Measurements from ENCODE around the gene GAK. TPM values are rescaled to one million over a fixed set of nuclear protein-coding genes. Genes with fewer than 3 reads are reported as not detected.
"Not testable (repeated sequence)": the region's sequence is repeated elsewhere in the genome, so short reads cannot be mapped to it uniquely, and the experiment has no call there.

The GAK gene
- total RNA-seq = 10 to 100 TPM; 70.1 to 95.3 (median 78.1) TPM

- Histone ChIP-seq H3K4me3 (peak within 1 kb of the TSS; percentile 77 to 100), H3K4me1 (peaks cover 0 to 61% (median 21%) of the 10 kb centered on the region in 3 donors), H3K36me3 (no peaks in the 10 kb centered on the region), H3K27me3 (no peaks in the 10 kb centered on the region), H3K9me3 (no peaks in the 10 kb centered on the region), H3K27ac (peak within 1 kb of the TSS; percentile 66 to 92 (median 90))
- TF ChIP-seq POLR2AphosphoS5 (IDR thresholded peaks at IDR 0.05) (peak; percentile 84), CTCF (IDR thresholded peaks at IDR 0.05) (peak in 2 of 4 experiments; percentile 18 to 23), EP300 (IDR thresholded peaks at IDR 0.05) (no peak), POLR2A (IDR thresholded peaks at IDR 0.05) (peak; percentile 83 to 88)
- no CpG with 5 or more reads among the region's 99 CpGs for WGBS, 2 donors (ENCODE audit: low coverage in 1 of 2)
- ATAC-seq = peak; percentile 99
These were observed at the start of gene GAK, which contains the start of gene TMEM175 for GRCh38 chr4:931960-932712. TSS of gene GAK (minus strand) at chr4:932316. CDS start at chr4:932187, 129 bp downstream. TSS of gene TMEM175 (plus strand) at chr4:932460. CDS start at chr4:947740, 15,280 bp downstream.

GRCh38 chr4:978957-979701 lies 47.0 kb upstream of the GAK start:
- no peaks in the 10 kb centered on the region for H3K27me3 ChIP-seq
- H3K27ac ChIP-seq = no peak overlapping the region
- no peaks in the 10 kb centered on the region for H3K9me3 ChIP-seq
- no peaks in the 10 kb centered on the region for H3K36me3 ChIP-seq
- 59 to 60% methylated on average over 8 to 10 of the region's 20 CpGs for WGBS, 2 donors (ENCODE audit: low coverage in 1 of 2)
- H3K4me1 ChIP-seq = peaks cover 0 to 1% (median 0%) of the 10 kb centered on the region in 3 donors
- peak; percentile 47 for ATAC-seq
- H3K4me3 ChIP-seq = no peak overlapping the region
- no peak for TF ChIP-seq POLR2A (IDR thresholded peaks at IDR 0.05)
- TF ChIP-seq POLR2AphosphoS5 (IDR thresholded peaks at IDR 0.05) = no peak
- no peak for TF ChIP-seq CTCF (IDR thresholded peaks at IDR 0.05)
- no peak for TF ChIP-seq EP300 (IDR thresholded peaks at IDR 0.05)

- not testable (repeated sequence) for H3K27ac ChIP-seq, ATAC-seq, H3K27me3 ChIP-seq, H3K9me3 ChIP-seq, H3K4me3 ChIP-seq, H3K36me3 ChIP-seq
- WGBS, 2 donors (ENCODE audit: low coverage in 1 of 2) = no CpG with 5 or more reads among the region's 25 CpGs
- peaks cover 6 to 27% (median 14%) of the 10 kb centered on the region in 3 donors for H3K4me1 ChIP-seq
These were observed 43.9 kb upstream of the GAK start for GRCh38 chr4:976016-976415.

- no peaks in the 10 kb centered on the region for H3K36me3 ChIP-seq
- no peaks in the 10 kb centered on the region for H3K9me3 ChIP-seq
- WGBS, 2 donors (ENCODE audit: low coverage in 1 of 2) = 20 to 67% methylated on average over 1 of the region's 9 CpGs
- no peaks in the 10 kb centered on the region for H3K27me3 ChIP-seq
- no peak overlapping the region for H3K4me3 ChIP-seq
- peaks cover 6 to 36% (median 14%) of the 10 kb centered on the region in 3 donors for H3K4me1 ChIP-seq
- no peak for TF ChIP-seq EP300 (IDR thresholded peaks at IDR 0.05)
- TF ChIP-seq POLR2AphosphoS5 (IDR thresholded peaks at IDR 0.05) = no peak
- no peak for TF ChIP-seq POLR2A (IDR thresholded peaks at IDR 0.05)
- no peak for TF ChIP-seq CTCF (IDR thresholded peaks at IDR 0.05)
- H3K27ac ChIP-seq = no peak overlapping the region
- ATAC-seq = no peak
These were observed 42.6 kb upstream of the GAK start for GRCh38 chr4:974668-975067.

Measured in gastroesophageal sphincter (tissue), 4 donors.